Spleen (tissue), 11 donors: Measurements from ENCODE around the gene PLEKHM3. TPM values are rescaled to one million over a fixed set of nuclear protein-coding genes. Genes with fewer than 3 reads are reported as not detected.

ENCODE experiments used
- polyA plus RNA-seq, 3 donors: library from polyadenylated mRNA; stranded (reverse); fragments of 200-250 nt; gene quantifications; one replicate each; pipeline ENCODE4 v1.2.1, GENCODE V29; 2013
- small RNA-seq, 4 donors: library from RNA; depleted of rRNA; stranded (forward); fragments of <200 nt; gene quantifications; one replicate each; pipeline ENCODE3, GENCODE V24; 2016
- total RNA-seq, 7 donors: library from RNA; depleted of rRNA in 3 of 7; stranded (reverse); fragments of >200 nt in 3 of 7; fragmentation: NEBNext Ultra II Directional in 4 of 7; extraction: Animal tissue kit (Norgen Biotek cat#: 25700) in 4 of 7; gene quantifications; one replicate each; pipeline versions ENCODE4 v1.1.0 to v1.2.1, GENCODE V29; 2016 to 2021
- donor health status: healthy with polysubstance abuse.
- donor health status: DM: no; HTN: no; CAD: no; lungs with moderate emphysema.
- donor health status: DM: no; HTN: no; CAD: no.
- donor health status: Bipolar disorder and iron deficiency.
- donor health status: healthy.
- donor health status: DM: no; HTN: no; CAD: no.
- donor health status: DM: yes; HTN: yes; CAD: no.

The PLEKHM3 gene
- total and polyA plus RNA-seq, 10 donors = 2.4 to 24.3 (median 18.3) TPM

Small RNAs within 50 kb of the gene (small RNA-seq; reads per million reads assigned to genes)
- gene RNA5SP116 = 0 to 0.07 (median 0) reads per million in 4 donors
- 0 reads per million in 4 donors for gene RNU6-360P

Other genes starting within 250 kb of the PLEKHM3 start
- gene CRYGD, start 99.0 kb upstream of the PLEKHM3 start, total RNA-seq = not detected
- not detected for gene CRYGD, start 99.0 kb upstream of the PLEKHM3 start, polyA plus RNA-seq
- gene CRYGC, start 104.3 kb upstream of the PLEKHM3 start, total RNA-seq = not detected
- gene CRYGC, start 104.3 kb upstream of the PLEKHM3 start, polyA plus RNA-seq = not detected
- gene CRYGB, start 120.6 kb upstream of the PLEKHM3 start, total RNA-seq = not detected
- gene CRYGB, start 120.6 kb upstream of the PLEKHM3 start, polyA plus RNA-seq = not detected
- gene CRYGA, start 138.1 kb upstream of the PLEKHM3 start, total RNA-seq = not detected
- not detected for gene CRYGA, start 138.1 kb upstream of the PLEKHM3 start, polyA plus RNA-seq
- not detected for gene C2orf80, start 164.5 kb upstream of the PLEKHM3 start, total RNA-seq
- not detected for gene C2orf80, start 164.5 kb upstream of the PLEKHM3 start, polyA plus RNA-seq
- 100 to 1,000 TPM in 1 of 7 donors, 10 to 100 TPM in 6; 49.9 to 101 (median 88.3) TPM for gene IDH1, start 229.5 kb upstream of the PLEKHM3 start, total RNA-seq
- 10 to 100 TPM; 26.8 to 49.3 (median 41.3) TPM for gene IDH1, start 229.5 kb upstream of the PLEKHM3 start, polyA plus RNA-seq
- 10 to 100 TPM; 50.9 to 68.7 (median 54.2) TPM for gene PIKFYVE, start 240.7 kb upstream of the PLEKHM3 start, total RNA-seq
- gene PIKFYVE, start 240.7 kb upstream of the PLEKHM3 start, polyA plus RNA-seq = 1 to 10 TPM; 7.3 to 9.5 (median 9.2) TPM